ENCODE measurements around the gene USP44. TPM values are rescaled to one million over a fixed set of nuclear protein-coding genes. Genes with fewer than 3 reads are reported as not detected.

Gene USP44
- total RNA-seq, 1 donor, result 0.36 TPM

DNA sequence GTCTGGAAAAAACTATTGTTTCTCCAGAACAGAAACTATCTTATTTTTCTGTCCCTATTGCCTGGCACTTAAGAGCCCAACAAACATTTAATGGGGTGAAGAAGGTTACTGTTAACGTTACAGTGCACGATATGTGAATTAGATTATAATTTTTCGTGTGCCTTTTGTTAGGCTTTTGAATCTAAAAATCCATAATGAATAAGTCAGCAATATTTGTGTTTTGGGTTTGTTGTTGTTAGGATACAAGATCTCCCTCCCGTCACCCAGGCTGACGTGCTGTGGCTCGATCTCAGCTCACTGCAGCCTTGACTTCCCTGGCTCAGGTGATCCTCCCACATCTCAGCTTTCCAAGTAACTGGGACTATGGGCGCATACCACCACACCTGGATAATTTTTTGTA is 69.4 kb downstream of the USP44 start:
- Histone ChIP-seq H3K27ac (ENCODE audit: low read depth, low read length) (no peak overlapping the region), H2AFZ (ENCODE audit: low read length) (no peak overlapping the region), H3K27me3 (ENCODE audit: insufficient read depth, low read length) (no peaks in the 10 kb centered on the region), H3K79me2 (ENCODE audit: insufficient read depth, low read length) (peaks cover 88% of the 10 kb centered on the region), H3K36me3 (ENCODE audit: insufficient read depth, low read length) (peaks cover 44% of the 10 kb centered on the region), H4K20me1 (ENCODE audit: insufficient read depth, low read length) (peaks cover 30% of the 10 kb centered on the region), H3K4me2 (ENCODE audit: insufficient read depth, low read length) (no peak overlapping the region), H3K4me1 (ENCODE audit: insufficient read depth, low read length) (no peaks in the 10 kb centered on the region), H3K4me3 (ENCODE audit: insufficient read depth, low read length) (no peak overlapping the region), H3K9me3 (ENCODE audit: low read depth, low read length) (no peaks in the 10 kb centered on the region)
- DNase-seq (ENCODE audit: insufficient read length, low spot score, missing footprints), result no peak
- TF ChIP-seq, protein P1, sequence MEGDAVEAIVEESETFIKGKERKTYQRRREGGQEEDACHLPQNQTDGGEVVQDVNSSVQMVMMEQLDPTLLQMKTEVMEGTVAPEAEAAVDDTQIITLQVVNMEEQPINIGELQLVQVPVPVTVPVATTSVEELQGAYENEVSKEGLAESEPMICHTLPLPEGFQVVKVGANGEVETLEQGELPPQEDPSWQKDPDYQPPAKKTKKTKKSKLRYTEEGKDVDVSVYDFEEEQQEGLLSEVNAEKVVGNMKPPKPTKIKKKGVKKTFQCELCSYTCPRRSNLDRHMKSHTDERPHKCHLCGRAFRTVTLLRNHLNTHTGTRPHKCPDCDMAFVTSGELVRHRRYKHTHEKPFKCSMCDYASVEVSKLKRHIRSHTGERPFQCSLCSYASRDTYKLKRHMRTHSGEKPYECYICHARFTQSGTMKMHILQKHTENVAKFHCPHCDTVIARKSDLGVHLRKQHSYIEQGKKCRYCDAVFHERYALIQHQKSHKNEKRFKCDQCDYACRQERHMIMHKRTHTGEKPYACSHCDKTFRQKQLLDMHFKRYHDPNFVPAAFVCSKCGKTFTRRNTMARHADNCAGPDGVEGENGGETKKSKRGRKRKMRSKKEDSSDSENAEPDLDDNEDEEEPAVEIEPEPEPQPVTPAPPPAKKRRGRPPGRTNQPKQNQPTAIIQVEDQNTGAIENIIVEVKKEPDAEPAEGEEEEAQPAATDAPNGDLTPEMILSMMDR (IDR thresholded peaks at IDR 0.05; ENCODE audit: extremely low read depth, low read depth, low read length), result no peak

GRCh38 chr12:95481072-95481471 is 70.2 kb downstream of the USP44 start:
- Histone ChIP-seq H3K9me3 (ENCODE audit: low read depth, low read length) (no peaks in the 10 kb centered on the region), H3K79me2 (ENCODE audit: insufficient read depth, low read length) (peaks cover 90% of the 10 kb centered on the region), H3K4me1 (ENCODE audit: insufficient read depth, low read length) (no peaks in the 10 kb centered on the region), H2AFZ (ENCODE audit: low read length) (no peak overlapping the region), H3K27me3 (ENCODE audit: insufficient read depth, low read length) (no peaks in the 10 kb centered on the region), H4K20me1 (ENCODE audit: insufficient read depth, low read length) (peaks cover 30% of the 10 kb centered on the region), H3K4me3 (ENCODE audit: insufficient read depth, low read length) (no peak overlapping the region), H3K27ac (ENCODE audit: low read depth, low read length) (peak overlapping the region; percentile 61), H3K4me2 (ENCODE audit: insufficient read depth, low read length) (no peak overlapping the region), H3K36me3 (ENCODE audit: insufficient read depth, low read length) (peaks cover 44% of the 10 kb centered on the region)
- DNase-seq (ENCODE audit: insufficient read length, low spot score, missing footprints), result no peak
- TF ChIP-seq, protein P1 (IDR thresholded peaks at IDR 0.05; ENCODE audit: extremely low read depth, low read depth, low read length), result peak; percentile 7

GRCh38 chr12:95480230-95480629 is 71.0 kb downstream of the USP44 start:
- DNase-seq (ENCODE audit: insufficient read length, low spot score, missing footprints), result no peak
- H3K27me3 ChIP-seq (ENCODE audit: insufficient read depth, low read length), result no peaks in the 10 kb centered on the region
- no peaks in the 10 kb centered on the region for H3K9me3 ChIP-seq (ENCODE audit: low read depth, low read length)
- H3K4me1 ChIP-seq (ENCODE audit: insufficient read depth, low read length), result peaks cover 6% of the 10 kb centered on the region
- peaks cover 40% of the 10 kb centered on the region for H3K36me3 ChIP-seq (ENCODE audit: insufficient read depth, low read length)
- TF ChIP-seq, protein P1 (IDR thresholded peaks at IDR 0.05; ENCODE audit: extremely low read depth, low read depth, low read length), result no peak
- H2AFZ ChIP-seq (ENCODE audit: low read length), result no peak overlapping the region
- peak overlapping the region; percentile 61 for H3K27ac ChIP-seq (ENCODE audit: low read depth, low read length)
- H3K4me3 ChIP-seq (ENCODE audit: insufficient read depth, low read length), result no peak overlapping the region
- no peak overlapping the region for H3K4me2 ChIP-seq (ENCODE audit: insufficient read depth, low read length)
- H4K20me1 ChIP-seq (ENCODE audit: insufficient read depth, low read length), result peaks cover 35% of the 10 kb centered on the region
- H3K79me2 ChIP-seq (ENCODE audit: insufficient read depth, low read length), result peaks cover 94% of the 10 kb centered on the region

DNA sequence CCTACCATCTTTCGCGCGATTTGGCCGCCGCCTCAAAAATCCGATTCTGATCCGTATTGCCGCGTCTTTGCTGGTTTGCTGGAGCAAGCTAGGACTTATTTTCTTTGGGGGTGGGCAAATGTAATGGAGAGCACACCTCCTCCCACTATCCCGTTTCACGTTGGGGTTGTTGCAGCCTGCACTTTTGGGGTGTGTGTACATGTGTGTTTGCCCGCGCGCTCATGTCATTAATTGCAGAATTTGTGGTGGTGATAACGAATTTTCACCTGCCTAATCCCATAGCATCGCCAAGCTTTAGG is 76.7 kb downstream of the USP44 start:
- peaks cover 2% of the 10 kb centered on the region for H3K27me3 ChIP-seq (ENCODE audit: insufficient read depth, low read length)
- H3K4me3 ChIP-seq (ENCODE audit: insufficient read depth, low read length), result peak overlapping the region; percentile 93
- peak; percentile 23 for DNase-seq (ENCODE audit: insufficient read length, low spot score, missing footprints)
- H3K4me2 ChIP-seq (ENCODE audit: insufficient read depth, low read length), result peak overlapping the region; percentile 93
- TF ChIP-seq, protein P1 (IDR thresholded peaks at IDR 0.05; ENCODE audit: extremely low read depth, low read depth, low read length), result no peak
- H3K79me2 ChIP-seq (ENCODE audit: insufficient read depth, low read length), result peaks cover 56% of the 10 kb centered on the region
- peak overlapping the region; percentile 95 for H3K27ac ChIP-seq (ENCODE audit: low read depth, low read length)
- H3K9me3 ChIP-seq (ENCODE audit: low read depth, low read length), result no peaks in the 10 kb centered on the region
- H2AFZ ChIP-seq (ENCODE audit: low read length), result peak overlapping the region; percentile 39
- H3K36me3 ChIP-seq (ENCODE audit: insufficient read depth, low read length), result peaks cover 34% of the 10 kb centered on the region
- peaks cover 16% of the 10 kb centered on the region for H4K20me1 ChIP-seq (ENCODE audit: insufficient read depth, low read length)
- H3K4me1 ChIP-seq (ENCODE audit: insufficient read depth, low read length), result peaks cover 16% of the 10 kb centered on the region

Data from osteoblast (primary cell).